NCI-H1930 (cell line): ENCODE data around the gene ACTA2.

Source experiments
- DNase-seq, 2 experiments: peaks; one replicate each; lab custom pipeline; 2025; lab: John Stamatoyannopoulos, UW

ACTA2 gene

DNA sequence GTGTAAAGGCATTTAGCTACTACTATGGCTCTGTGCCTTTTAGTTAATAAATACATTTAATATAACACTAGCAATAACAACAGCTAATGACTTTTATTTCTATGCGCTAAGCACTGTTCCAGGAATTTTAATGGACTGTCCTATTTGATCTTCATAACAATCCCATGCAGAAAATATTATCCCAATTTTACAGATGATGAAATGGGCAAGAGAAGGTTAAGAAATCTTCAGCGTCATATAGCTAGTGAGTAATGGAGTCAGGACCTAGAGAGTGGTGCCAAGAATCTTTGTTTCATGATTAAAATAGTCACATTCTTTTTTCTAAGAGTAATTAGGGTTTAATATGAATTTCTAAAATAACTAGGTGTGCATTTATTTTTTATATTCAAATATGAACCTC is 32.4 kb downstream of the ACTA2 start:
- DNase-seq: no peak

DNA sequence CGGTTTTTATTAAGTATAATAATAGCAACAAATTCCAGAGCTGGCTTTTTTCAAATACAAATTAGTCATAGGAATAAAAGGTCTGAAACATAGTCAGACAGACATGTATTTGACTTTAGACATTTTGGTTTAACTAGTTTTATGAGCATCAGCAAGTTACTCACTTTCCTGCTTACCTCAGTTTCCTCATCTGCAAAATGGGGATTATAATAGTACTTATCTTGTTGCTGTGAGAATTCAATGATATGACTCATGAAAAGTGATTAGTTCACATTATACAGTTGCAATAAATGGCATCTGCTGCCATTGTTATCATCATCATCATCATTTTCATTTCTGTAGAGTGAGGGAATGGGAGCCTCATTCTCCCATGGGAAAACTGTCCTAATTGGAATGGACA is 33.5 kb downstream of the ACTA2 start:
- no peak for DNase-seq

DNA sequence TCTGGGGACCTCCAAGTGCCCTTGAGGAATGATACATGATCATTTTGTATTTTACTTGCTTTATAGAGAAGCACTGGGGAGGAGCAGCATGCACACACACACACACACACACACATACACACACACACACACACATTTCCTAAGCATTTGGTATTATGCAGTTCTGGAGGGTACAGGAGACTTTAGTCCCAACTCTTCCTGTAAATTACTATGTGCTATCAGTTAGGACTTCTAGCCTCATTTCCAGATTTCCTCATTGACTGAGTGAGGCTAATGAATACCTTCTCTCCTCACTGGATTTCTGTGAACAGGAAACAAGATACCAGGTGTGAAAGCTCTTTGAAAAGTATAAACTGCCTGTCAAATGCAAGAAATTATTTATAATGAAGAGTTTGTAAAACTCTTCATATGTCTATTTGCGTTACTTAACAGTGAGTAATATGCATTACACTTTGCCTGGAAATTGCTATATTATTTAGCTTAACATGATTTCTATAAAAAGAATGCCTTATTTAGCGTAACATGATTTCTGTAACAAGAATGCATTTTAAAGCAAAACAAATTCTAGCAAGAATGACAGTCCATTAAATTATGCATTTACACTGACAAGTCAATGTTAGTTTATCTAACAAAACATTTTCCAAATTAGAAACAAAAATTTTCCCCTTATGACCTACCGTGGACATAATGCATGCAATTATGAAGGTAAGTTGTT is 34.2 kb downstream of the ACTA2 start:
- DNase-seq: no peak

DNA sequence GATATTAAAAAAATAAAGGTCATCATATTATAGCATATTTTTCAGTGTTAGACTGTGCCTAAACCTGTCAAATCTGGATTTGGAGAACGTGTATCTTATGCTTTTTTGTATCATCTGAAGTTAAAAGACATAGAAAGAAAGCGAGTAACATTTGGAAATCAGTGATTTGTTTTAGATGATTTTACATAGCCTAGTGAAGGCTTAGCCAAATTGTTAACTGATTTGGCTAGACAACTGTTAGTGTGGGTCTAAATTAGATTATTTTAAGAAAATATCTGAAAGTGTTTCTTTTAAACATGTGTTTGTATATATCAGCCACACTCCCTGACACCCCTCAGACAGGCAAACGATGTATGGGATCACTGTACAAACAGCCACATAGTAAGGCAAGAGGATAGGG is 35.6 kb downstream of the ACTA2 start:
- DNase-seq: no peak

DNA sequence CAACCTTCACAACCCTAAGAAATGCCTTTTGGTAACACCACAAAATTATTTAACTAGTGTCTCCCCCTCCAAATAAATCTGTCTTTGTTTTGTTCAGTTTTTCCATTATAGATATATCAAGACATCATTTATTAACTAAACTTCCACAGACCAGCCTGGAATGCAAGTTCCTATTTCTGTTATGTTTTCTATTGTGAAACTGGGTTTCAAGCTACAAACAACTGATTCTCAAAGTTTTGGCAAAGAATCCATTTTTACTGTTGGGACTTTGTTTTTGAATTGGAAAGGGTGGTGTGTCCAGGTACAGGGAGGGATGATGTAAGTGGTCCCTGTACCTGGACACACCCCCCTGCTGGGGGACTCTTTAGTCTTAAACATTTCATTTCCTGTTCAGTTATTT is 36.3 kb downstream of the ACTA2 start:
- DNase-seq: no peak

DNA sequence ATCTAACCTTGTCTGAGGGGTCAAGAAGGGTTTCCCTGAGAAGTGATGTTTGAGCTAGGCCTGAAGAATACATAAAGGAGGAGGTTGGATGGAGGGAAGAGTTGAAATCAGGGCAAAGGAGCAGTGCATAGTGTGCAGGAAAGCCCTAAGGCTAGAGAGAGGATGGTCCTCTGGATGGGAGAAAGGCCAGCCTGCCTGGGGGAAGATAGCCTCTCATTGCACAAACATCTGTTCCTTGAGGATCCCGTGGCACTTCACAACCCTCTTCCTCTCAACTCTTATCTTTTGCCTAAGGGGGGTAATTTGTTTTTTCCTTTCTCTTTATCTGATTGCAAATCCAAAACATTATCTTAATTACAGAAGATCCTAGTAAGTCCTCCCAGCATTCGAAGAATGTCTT is 36.8 kb downstream of the ACTA2 start:
- no peak for DNase-seq

DNA sequence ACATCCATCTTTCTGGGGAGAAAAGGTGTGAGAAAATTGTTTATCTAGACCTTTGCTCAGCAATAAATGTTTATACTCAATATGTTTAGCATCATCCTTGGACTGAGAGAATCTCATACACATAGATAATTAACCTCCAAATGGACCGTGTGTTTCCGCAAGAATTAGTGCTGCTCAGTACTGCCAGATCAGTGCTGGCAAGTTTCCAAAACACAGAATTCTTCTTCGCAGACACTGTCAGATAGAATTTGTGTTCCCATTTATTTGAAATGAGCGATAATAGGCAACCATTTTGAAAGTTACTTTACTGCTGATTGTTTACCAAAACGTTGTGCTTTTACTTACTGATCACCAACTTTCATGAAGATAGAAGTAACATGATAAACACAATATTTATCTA is 38.8 kb downstream of the ACTA2 start:
- DNase-seq: peak in 1 of 2 experiments; percentile 4

DNA sequence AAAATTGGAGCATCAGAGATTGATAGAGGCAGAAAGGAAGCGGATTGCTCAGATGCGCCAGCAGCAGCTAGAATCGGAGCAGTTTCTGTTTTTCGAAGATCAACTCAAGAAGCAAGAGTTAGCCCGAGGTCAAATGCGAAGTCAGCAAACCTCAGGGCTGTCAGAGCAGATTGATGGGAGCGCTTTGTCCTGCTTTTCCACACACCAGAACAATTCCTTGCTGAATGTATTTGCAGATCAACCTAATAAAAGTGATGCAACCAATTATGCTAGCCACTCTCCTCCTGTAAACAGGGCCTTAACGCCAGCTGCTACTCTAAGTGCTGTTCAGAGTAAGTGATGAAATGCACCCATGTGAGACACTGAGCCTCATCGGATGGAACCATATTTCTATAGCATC is 39.4 kb downstream of the ACTA2 start:
- DNase-seq: peak; percentile 19 to 32

DNA sequence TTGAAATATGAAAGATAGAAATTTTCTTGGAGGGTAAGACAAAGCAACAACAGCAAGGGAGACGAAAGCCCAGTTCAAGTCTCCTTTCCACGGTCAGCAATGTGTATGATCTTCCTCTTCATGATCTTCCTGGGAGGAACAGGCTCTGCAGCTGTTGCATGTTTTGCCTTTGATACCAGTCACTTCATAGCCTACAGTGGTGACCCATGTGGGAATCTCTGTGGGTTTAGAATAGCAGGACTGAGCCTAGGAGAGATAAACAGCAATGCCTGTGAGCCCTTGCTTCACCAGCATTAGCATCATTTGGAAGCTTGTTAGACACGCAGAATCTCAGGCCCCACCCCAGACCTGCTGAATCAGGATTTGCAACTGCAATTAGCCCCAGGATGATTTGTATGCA is 40.7 kb downstream of the ACTA2 start:
- no peak for DNase-seq

DNA sequence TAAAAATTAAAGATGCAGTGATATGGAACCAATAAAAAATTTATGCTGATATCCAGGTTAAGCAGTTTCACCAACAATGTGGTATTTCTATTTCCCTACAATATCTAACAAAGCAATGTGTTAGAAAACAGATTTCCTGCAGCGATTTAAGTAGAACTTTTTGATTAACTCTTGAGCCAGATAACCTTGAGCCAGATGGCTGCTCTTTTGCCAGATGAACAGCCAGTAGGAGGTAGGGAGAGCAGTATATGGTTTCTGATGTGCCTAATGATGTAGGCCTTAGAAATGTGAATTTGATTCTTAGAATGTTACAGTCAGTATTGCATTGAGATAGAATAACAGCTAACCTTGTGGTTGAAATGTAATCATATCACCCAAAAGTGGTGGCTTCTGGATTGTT is 41.5 kb downstream of the ACTA2 start:
- no peak for DNase-seq

DNA sequence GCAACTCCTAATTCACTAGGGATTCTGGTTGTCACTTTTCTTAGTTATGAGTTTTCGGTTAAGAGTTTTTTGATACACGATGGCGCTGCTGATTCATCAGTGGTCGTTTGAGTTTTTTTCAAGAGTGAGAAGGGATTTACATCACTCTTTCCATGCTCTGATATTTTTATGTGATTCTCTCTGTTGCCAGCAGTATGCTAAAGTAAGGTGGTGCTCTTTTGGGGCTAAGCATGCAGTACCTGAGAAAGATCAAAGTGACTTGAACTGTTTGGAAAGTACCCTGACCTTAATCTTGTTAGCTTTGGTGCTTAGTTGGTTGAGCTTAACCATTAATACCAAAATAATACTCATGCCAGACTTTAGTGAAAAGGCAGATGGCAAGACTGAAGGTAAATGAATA is 44.4 kb downstream of the ACTA2 start:
- no peak for DNase-seq

DNA sequence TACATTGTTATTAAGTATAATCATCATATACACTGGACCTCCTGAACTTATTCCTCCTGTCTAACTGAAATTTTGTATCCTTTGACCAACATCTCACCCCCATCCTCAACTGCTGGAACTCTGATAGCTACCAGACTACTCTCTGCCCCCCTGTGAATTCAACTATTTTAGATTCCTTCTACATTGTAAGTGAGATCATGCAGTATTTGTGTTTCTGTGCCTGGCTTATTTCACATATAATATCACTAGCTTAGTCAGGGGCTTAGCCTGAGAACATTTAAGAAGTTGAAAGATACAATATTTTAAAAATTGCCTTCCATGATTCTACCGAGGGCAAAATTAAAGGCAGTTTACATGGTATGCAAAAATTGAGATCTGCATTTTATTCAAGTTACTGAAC is 45.7 kb downstream of the ACTA2 start:
- DNase-seq: no peak

DNA sequence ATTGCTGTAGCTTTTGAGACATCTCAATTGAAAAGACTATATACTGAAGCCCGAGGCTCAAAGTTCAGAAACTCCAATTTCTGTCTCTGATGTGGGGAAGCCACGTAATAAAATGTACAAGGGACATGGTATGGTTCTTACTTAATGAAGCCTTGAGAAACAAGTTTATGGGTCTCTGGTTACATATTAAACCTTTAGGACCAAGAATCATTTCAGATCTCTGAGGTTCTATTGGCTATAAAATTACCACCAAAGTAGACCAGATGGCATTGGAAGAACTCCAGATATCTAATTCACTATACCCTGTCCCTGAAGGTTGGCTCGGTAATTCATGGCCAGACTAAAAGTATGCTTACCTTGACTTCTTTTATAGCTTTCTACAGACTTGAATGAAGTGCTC is 48.9 kb downstream of the ACTA2 start:
- DNase-seq: no peak

DNA sequence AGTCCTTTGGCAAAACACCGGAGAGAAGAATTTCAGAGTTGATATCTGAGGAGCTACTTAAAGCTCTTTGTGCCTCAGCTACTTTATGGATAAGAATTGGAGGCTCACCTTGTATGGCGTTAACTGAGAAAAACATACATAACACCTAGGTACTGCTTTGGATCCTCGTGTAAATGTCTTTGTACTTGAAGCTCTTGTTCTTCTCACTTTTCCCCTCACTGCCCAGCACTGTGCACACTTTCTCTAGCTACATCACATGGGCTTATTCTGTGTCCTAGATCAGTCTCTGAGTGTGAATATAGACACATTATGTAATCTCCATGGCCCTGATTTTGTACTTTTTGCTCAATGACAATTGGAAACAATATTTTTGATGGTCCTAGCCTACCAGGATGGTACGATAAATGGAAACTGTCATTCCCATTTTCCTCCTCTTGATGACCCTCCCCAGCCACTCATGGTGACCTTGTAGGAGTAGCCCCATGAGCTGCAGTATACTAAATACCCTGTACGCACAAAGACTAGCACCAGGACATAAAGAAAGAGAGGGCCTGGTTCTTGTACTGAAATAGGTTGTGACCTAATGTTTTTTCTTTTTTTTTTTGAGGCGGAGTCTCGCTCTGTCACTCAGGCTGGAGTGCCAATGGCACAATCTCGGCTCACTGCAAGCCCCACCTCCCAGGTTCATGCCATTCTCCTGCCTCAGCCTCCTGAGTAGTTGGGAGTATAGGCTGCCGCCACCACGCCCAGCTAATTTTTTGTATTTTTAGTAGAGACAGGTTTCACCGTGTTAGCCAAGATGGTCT is 50.4 kb downstream of the ACTA2 start:
- DNase-seq: no peak

DNA sequence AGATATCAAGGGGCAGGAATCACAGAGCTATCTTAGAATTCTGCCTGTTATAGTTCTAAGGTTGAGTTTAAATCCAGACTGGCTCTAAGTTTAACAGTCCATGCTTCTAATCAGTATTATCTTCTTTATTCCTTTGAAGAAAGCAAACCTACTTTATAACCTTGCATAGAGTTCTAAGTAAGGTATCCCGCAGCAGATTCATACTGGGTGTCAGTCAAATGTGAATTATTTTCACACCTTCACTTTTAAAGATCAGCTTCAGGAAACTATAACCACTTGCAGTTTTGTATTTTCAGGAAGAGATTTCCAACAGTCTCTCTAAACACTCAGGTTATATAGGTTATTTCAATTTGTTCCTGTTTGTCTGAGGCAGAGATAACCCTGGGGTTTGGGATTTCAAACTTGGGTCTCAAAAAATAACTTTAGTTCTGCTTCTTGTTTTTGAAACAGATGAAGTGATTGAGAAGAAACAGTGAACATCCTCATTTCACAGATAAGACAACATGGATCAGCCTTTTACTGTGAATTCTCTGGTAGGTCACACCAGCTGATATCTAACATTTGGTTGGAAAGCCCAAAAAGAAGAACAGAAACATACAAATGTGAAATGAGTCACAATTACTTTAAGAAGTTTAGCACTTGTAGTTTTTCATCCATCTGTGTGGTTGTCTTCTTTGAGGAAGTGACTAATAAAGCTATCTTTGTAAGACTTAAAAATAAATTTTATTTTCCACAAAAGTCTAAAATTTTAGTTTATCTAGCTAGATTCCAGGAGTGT is 51.2 kb downstream of the ACTA2 start:
- DNase-seq: no peak

DNA sequence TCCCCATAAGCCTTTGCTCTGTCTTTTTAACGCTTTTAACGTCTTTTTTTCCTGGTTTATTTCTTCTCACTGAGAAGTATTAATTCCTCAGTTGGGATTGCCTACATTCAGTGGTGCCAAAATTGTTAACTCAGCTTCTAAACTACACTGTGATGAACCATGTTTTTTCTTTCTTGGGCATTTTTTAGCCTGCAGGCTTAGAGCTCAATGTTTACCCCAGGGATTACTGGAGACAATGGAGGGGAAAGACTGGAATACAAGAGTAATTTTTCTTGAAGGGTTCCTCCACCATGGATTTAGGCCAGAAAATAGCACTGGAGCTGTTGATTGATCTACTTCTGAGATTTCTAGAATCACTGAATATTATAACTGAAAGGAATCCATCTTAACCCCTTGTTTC is 52.7 kb downstream of the ACTA2 start:
- no peak for DNase-seq

DNA sequence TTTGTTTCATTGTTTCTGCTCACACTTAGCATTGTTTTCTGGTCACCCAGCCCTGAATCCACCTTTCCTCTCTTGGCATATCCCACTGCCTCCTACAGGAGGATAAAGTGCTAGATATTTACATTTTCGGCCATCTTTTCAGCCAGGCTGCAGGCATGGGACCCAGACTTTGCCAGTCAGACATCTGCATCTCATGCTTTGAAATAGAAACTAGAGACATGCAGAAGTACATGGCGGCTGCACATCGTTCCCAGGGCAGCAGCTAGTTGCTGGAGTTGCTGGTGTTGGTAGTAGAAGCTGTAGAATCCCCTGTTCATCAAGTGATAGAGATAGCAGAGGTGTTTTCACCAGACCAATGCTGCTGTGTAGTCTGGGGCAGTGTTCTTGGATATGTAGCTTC is 53.8 kb downstream of the ACTA2 start:
- DNase-seq: no peak

DNA sequence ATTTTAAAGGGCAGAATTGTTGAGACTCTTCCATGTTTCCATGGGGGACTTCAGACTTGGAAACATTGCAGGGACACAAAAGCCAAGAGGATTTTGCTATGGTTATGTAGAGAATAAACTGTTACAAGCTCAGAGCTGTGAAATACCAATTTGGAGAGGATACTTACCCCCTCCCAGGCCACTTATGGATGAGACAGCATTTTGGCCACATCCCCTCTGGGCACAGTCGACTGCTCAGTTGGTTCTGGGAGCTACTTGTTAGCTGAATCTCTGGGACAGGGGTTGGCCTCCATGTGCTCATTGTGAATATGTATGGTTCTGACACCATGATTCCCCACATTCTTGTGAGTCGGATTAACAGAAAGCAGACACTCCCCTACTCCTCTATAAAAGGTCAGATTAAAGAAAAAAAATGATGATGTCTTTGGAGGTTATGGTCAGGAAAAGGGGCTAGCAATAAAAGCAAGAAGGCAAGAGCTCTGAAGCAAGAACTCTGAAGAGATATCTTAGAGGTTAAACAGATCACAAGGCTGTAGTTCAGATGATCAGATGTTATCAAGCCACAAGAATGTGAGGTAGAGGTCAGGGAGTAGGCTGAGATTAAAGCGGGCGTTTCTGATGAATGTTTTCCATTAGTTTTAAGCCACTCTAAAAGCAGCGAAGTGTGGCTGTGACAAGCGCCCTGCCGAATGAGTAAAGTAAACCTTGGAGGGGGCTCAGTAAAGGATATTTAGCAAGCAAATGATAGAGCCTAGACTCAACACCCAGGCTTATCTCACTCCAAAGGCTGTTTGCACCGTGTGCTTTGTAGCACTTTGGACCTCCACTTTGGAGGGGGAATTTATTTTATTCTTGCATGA is 55.3 kb downstream of the ACTA2 start:
- DNase-seq: no peak

DNA sequence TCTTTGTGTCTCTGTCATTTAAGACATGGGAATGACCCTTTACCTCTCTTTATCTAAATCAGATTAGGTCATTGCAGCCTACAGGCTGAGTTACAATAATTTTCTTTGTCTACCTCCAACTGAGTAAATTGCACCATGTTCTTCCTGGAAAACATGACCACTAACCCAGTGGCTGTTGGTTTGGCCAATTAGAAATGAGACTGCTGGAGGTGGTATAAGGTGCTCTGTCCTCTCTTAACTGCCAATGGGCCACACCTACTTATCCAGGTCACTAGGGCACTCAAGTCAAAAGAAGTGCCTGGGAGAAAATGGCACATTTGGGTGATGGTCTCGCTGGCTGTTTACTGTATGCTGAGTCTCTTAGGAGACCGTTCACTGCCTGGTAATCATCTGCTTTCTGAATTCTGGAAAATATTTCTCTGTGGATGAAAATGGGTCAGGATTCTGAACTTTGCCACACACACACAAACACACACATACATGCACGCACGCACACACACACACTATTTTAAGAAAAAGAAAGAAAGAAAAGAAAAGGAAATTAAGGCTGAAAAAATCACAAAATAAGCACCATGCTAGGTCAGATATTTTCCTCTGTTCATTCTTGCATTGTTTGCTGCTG is 56.1 kb downstream of the ACTA2 start:
- DNase-seq: no peak

DNA sequence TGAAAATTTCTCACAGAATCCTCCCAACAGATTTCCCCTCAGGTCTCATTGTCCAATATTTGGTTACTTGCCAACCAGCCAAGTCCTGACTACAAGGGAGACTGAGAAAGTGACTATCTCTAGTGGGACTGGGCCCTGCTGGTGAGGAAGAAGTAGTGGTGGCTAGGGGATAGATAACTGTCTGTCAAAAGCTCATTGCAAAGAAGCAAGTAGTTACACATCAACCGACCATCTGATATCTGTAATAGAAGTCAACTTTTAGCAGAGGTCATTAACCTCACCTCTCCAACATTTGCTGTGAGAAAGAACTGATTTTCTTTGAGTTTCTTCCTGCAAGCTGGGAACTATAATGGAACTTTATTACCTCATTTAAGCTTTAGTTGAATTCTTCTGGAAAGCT is 57.3 kb downstream of the ACTA2 start:
- no peak for DNase-seq

DNA sequence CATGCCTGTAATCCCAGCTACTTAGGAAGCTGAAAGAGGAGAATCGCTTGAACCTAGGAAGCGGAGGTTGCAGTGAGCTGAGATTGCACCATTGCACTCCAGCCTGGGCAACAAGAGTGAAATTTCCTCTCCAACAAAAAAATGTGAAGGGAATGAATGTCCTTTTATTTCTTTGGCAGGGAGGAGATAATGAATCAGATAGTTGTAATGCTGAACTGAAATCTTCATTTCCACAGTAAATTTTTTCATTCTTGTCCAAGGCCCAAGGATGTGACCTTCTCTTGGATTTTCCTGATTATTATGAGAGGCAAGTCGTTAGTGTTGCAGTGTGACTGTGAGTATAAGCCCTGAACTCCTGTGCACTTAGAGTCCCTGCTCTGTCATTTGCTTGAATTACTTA is 59.0 kb downstream of the ACTA2 start:
- DNase-seq: no peak
